SIG-M5 treated with dmso at 0.1 percent for 504 hours (cell line): Measurements from ENCODE around the gene PRAF2.
A peak's percentile ranks its signal among the peaks of the same experiment; 100 is the strongest.

Source experiments
- DNase-seq: peaks from one replicate; lab custom pipeline; 2025; ENCODE audit not compliant: unreplicated experiment; lab: John Stamatoyannopoulos, UW

Gene PRAF2

GRCh38 chrX:49073601-49074575 is at the start of gene PRAF2:
PRAF2 (minus strand) TSS chrX:49074002; CDS start chrX:49073987, 15 bp downstream.
- DNase-seq: peak; percentile 84

GRCh38 chrX:49122499-49122898 is 48.7 kb upstream of the PRAF2 start:
- no peak for DNase-seq

- no peak for DNase-seq
Observed at GRCh38 chrX:49120091-49120490, 46.3 kb upstream of the PRAF2 start.

- no peak for DNase-seq
Observed at GRCh38 chrX:49117581-49117980, 43.8 kb upstream of the PRAF2 start.

GRCh38 chrX:49116716-49117115 is 42.9 kb upstream of the PRAF2 start:
- DNase-seq: no peak

GRCh38 chrX:49116076-49116475 is 42.3 kb upstream of the PRAF2 start:
- DNase-seq: no peak

- no peak for DNase-seq
Observed at GRCh38 chrX:49111791-49112190, 38.0 kb upstream of the PRAF2 start.

GRCh38 chrX:49110417-49110816 is 36.6 kb upstream of the PRAF2 start:
- DNase-seq: no peak

GRCh38 chrX:49108641-49109040 is 34.8 kb upstream of the PRAF2 start:
- DNase-seq: no peak

GRCh38 chrX:49106930-49107329 is 33.1 kb upstream of the PRAF2 start:
- DNase-seq: peak; percentile 39

- DNase-seq: no peak
Observed at GRCh38 chrX:49106296-49106695, 32.5 kb upstream of the PRAF2 start.

GRCh38 chrX:49103637-49104036 is 29.8 kb upstream of the PRAF2 start:
- DNase-seq: no peak

GRCh38 chrX:49102190-49102589 is 28.4 kb upstream of the PRAF2 start:
- no peak for DNase-seq

GRCh38 chrX:49101629-49101984 is 27.8 kb upstream of the PRAF2 start:
- no peak for DNase-seq

- peak; percentile 89 for DNase-seq
Observed at GRCh38 chrX:49100704-49101628, 27.2 kb upstream of the PRAF2 start.

- no peak for DNase-seq
Observed at GRCh38 chrX:49096419-49096818, 22.6 kb upstream of the PRAF2 start.

GRCh38 chrX:49089553-49089952 is 15.8 kb upstream of the PRAF2 start:
- DNase-seq: no peak

GRCh38 chrX:49082271-49082871 is 8.6 kb upstream of the PRAF2 start:
- DNase-seq: no peak

- DNase-seq: peak; percentile 75
Observed at GRCh38 chrX:49079489-49080428, 6.0 kb upstream of the PRAF2 start, which contains the start of gene WDR45. WDR45 (minus strand) TSS chrX:49079887; CDS start chrX:49078095, 1,792 bp downstream.

GRCh38 chrX:49077941-49078340 is 4.1 kb upstream of the PRAF2 start:
- no peak for DNase-seq
